Measurements from ENCODE around the gene MELTF.
"Not testable (repeated sequence)": the region's sequence is repeated elsewhere in the genome, so short reads cannot be mapped to it uniquely, and the experiment has no call there.

MELTF gene

GRCh38 chr3:197029511-197030167 is at the start of gene MELTF:
Gene MELTF, minus strand, starts transcription at chr3:197029817. Its CDS starts 115 bp downstream, at chr3:197029702.
- peak; percentile 87 to 91 for ATAC-seq

GRCh38 chr3:197076415-197076814 is 46.8 kb upstream of the MELTF start:
- ATAC-seq: no peak

- ATAC-seq: no peak
These were observed 38.5 kb upstream of the MELTF start for GRCh38 chr3:197068077-197068476.

GRCh38 chr3:197064771-197065170 is 35.2 kb upstream of the MELTF start:
- ATAC-seq: no peak

GRCh38 chr3:197062446-197062845 is 32.8 kb upstream of the MELTF start:
- ATAC-seq: no peak

GRCh38 chr3:197051637-197052036 is 22.0 kb upstream of the MELTF start:
- peak; percentile 64 to 65 for ATAC-seq

GRCh38 chr3:197050511-197050910 is 20.9 kb upstream of the MELTF start:
- ATAC-seq: peak; percentile 61 to 68

GRCh38 chr3:197042539-197042938 is 12.9 kb upstream of the MELTF start:
- no peak for ATAC-seq

GRCh38 chr3:197041875-197042488 is 12.4 kb upstream of the MELTF start:
- no peak for ATAC-seq

- no peak for ATAC-seq
These were observed 11.0 kb upstream of the MELTF start for GRCh38 chr3:197040658-197041057.

GRCh38 chr3:197038679-197039462 is 9.3 kb upstream of the MELTF start:
- ATAC-seq: no peak

- ATAC-seq: no peak
These were observed 6.0 kb upstream of the MELTF start for GRCh38 chr3:197035577-197035976.

GRCh38 chr3:197034778-197035177 is 5.2 kb upstream of the MELTF start:
- ATAC-seq: not testable (repeated sequence)

GRCh38 chr3:197033764-197034163 is 4.1 kb upstream of the MELTF start:
- not testable (repeated sequence) for ATAC-seq

- peak; percentile 23 to 41 for ATAC-seq
These were observed 2.0 kb upstream of the MELTF start for GRCh38 chr3:197031315-197032285.

- ATAC-seq: no peak
These were observed 1.0 kb upstream of the MELTF start for GRCh38 chr3:197030379-197031314.

GRCh38 chr3:197028728-197029510 is 698 bp downstream of the MELTF start:
- peak in 1 of 2 donors; percentile 10 for ATAC-seq

GRCh38 chr3:197027896-197028727 is 1.5 kb downstream of the MELTF start:
- no peak for ATAC-seq

GRCh38 chr3:197027151-197027895 is 2.3 kb downstream of the MELTF start:
- ATAC-seq: no peak

Data from activated CD4-positive, CD25-positive, alpha-beta regulatory T cell treated with anti-CD3 and anti-CD28 coated beads, Interleukin-2, amount 50 U/mL, for 24 hours (primary cell).